GM19025 (cell line): Measurements from ENCODE around the gene UBASH3A.

Experiments used
- ATAC-seq: cut with Tn5 transposase; IDR thresholded peaks from one replicate; pipeline ENCODE4 v1.9.1; 2021; ENCODE audit warnings: mild to moderate bottlenecking, low read depth, moderate library complexity; ENCODE audit not compliant: unreplicated experiment

The UBASH3A gene, protein sequence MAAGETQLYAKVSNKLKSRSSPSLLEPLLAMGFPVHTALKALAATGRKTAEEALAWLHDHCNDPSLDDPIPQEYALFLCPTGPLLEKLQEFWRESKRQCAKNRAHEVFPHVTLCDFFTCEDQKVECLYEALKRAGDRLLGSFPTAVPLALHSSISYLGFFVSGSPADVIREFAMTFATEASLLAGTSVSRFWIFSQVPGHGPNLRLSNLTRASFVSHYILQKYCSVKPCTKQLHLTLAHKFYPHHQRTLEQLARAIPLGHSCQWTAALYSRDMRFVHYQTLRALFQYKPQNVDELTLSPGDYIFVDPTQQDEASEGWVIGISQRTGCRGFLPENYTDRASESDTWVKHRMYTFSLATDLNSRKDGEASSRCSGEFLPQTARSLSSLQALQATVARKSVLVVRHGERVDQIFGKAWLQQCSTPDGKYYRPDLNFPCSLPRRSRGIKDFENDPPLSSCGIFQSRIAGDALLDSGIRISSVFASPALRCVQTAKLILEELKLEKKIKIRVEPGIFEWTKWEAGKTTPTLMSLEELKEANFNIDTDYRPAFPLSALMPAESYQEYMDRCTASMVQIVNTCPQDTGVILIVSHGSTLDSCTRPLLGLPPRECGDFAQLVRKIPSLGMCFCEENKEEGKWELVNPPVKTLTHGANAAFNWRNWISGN

DNA sequence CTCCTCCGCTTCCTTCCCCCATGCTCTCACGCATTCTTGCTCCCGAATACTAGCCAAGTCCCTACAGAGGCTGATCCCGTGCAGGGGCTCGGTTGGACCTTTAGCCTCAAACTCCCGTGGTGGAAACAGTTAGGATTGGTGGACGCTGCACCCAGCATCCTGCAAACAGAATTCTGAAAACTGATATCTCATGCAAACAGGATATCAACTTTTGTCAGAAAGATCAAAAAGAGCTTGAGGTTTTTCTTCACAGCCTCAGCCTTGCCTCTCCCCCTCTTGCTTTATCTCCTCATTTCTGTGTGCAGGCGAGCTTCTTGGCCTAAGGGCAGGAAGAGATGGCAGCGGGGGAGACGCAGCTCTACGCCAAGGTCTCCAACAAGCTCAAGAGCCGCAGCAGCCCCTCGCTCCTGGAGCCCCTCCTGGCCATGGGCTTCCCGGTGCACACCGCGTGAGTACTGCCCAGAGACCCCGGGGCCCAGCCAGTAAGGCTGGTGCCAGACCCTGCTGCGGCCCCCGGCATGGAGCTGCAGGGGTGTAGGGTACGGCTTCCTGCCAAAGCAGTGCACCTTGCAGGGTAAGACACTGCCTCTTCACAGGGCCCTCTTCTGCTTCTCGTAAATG is at the start of gene UBASH3A:
Gene UBASH3A (plus strand): TSS at position 292 of the 621 bp plus-strand sequence. CDS start 44 bp downstream, at position 336.
- no peak for ATAC-seq

- ATAC-seq, result no peak
These were observed 47.7 kb upstream of the UBASH3A start for GRCh38 chr21:42356046-42356445.

- no peak for ATAC-seq
These were observed 47.1 kb upstream of the UBASH3A start for GRCh38 chr21:42356650-42357049.

- ATAC-seq, result no peak
These were observed 46.4 kb upstream of the UBASH3A start for GRCh38 chr21:42357307-42357706.

GRCh38 chr21:42358261-42358660 is 45.4 kb upstream of the UBASH3A start:
- ATAC-seq, result no peak

DNA sequence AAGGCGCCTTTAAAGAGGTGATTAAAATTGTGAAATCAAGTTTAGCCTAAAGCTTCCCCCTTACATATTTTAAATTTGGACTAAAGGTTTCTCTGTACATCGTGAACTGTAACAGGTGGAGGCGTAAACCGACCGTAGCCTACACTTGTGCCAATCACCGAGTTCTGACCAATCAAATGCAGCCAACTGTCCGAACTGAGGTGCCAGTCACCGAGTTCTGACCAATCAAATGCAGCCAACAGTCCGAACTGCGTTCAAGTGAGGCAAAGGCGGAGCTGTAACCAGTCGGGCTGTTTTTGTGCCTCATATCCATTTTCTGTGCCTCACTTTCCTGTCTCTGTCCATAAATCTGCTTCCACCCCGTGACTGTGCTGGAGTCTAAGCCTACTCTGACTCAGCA is 44.8 kb upstream of the UBASH3A start:
- ATAC-seq, result no peak

- no peak for ATAC-seq
These were observed 43.4 kb upstream of the UBASH3A start for GRCh38 chr21:42360317-42360716.

- ATAC-seq, result no peak
These were observed 42.4 kb upstream of the UBASH3A start for GRCh38 chr21:42361286-42361685.

- ATAC-seq, result no peak
These were observed 41.5 kb upstream of the UBASH3A start for GRCh38 chr21:42362198-42362597.

DNA sequence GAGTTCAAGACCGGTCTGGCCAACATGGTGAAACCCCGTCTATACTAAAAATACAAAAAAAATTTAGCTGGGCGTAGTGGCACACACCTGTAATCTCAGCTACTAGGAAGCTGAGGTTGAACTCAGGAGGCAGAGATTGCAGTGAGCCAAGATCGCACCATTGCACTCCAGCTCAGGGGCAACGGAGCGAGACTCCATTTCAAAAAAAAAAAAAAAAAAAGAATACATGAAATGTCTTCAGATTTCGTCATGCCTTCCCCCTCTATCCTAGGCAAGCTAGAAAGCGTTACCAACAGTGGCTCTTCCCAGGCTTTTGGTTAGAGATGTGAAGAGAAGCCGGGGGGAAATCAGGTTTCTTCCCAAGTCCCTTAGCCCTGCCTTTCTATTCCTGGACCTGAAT is 41.0 kb upstream of the UBASH3A start:
- no peak for ATAC-seq

- ATAC-seq, result no peak
These were observed 40.4 kb upstream of the UBASH3A start for GRCh38 chr21:42363312-42363711.

DNA sequence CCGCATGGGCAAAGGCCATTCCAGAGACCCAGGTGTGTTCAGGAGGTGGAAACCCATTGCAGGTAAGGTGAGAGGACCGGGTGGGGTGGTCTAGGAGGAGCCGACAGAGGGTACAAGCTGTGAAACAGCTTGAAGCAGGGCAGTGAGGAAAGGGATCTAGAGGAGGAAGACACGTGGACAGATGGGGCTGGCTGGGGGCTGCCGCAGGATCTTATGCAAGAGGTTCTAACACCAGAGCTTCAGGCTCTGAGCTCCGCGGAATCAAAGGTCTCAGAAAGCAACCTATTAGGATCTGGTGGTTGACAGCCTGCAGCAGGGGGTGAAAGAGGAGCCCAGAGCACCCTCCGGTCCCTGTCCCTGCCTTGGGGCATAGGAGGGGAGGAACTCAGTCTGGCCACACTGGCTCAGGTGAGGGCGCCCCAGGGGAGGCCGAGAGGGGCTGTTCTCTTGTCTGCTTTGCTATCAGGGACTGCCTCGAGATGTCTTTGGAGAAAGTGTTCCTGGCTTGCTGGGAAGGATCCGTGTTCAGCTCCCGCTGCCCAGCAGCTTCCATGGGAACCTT is 39.3 kb upstream of the UBASH3A start:
- no peak for ATAC-seq

DNA sequence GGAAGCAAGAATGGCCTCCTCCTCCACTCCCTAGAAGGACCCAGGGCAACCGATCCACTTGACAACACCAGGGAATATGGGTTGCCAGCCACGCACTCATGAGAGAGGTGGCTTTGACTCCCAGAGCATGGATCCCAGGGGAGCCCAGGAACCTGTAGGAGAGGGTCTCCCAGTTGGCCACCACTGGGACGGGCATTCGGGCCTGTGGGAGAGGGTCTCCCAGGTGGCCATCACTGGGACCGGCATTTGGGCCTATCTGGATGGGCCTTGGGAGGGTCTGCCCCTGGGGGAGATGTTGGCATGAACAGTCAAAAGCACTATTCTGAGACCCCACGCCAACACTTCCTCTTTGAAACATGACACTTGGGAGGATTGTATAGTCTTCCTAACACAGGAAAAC is 37.9 kb upstream of the UBASH3A start:
- no peak for ATAC-seq

- no peak for ATAC-seq
These were observed 37.3 kb upstream of the UBASH3A start, which contains the start of gene TFF1 for GRCh38 chr21:42366292-42367010. Gene TFF1 (minus strand): TSS chr21:42366535. CDS start chr21:42366495, 40 bp downstream.

DNA sequence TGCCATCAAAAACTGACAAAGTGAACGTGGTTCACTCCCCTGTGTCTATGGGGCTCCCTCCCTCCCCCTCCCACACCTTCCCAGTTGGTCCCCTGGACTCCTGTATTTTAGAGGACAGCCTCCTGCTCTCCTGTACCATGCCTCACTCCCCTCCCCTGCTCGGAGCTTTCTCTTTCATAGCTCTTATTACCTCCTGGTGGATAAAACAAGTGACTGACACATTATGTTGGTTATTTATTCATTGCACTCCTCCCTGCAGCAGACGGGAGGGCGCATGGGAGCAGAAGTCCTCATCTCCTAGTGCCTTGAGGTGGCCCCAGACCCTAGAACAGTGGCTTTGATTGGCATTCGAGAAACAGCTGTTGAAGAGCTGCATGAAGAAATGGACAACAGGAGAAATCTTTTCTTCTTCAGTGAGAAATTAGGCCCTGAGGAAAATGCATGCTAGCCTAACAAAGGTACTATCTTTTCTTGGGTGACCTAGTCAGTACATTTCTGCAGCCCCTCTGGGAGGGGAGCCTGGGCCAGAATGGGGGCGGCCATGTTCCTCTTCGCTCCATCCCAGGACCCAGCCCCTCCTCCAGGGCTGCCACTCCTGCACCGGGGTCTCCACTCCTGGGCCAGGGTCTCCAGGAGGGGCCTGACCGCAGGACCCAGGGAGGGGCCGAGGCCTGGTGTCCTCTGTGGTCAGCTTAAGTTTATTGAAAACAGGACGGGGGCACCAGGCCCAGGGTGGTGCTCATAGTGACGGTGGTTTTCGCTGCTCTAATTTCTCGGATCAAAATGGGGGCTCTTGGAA is 36.1 kb upstream of the UBASH3A start:
- no peak for ATAC-seq

GRCh38 chr21:42369821-42370220 is 33.9 kb upstream of the UBASH3A start:
- no peak for ATAC-seq

DNA sequence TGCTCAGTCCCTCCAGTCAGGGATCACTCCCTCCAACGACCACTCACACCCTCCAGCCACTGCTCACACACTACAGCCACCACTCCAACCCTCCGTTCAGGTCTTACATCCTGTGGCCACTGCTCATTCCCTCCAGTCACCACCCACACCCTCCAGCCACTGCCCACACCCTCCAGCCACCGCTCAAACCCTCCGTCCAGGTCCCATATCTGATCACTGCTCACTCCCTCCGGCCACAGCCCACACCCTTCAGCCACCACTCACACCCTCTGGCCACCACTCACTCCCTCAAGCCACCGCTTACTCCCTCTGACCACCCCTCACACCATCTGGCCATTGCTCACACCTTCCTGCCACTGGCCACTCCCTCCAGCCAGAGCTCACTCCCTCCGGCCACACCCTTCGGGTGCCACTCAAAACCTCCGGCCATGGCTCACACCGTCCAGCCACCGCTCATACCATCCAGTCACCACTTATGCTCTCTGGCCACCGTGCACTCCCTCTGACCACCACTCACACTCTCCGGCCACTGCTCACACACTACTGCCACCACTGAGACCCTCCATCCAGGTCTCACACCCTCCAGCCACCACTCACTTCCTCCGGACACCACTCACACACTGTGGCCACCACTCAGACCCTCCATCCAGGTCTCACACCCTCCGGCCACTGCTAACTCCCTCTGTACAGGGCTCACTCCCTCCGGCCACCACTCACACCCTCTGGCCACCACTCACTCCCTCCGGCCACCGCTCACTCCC is 32.6 kb upstream of the UBASH3A start:
- no peak for ATAC-seq

DNA sequence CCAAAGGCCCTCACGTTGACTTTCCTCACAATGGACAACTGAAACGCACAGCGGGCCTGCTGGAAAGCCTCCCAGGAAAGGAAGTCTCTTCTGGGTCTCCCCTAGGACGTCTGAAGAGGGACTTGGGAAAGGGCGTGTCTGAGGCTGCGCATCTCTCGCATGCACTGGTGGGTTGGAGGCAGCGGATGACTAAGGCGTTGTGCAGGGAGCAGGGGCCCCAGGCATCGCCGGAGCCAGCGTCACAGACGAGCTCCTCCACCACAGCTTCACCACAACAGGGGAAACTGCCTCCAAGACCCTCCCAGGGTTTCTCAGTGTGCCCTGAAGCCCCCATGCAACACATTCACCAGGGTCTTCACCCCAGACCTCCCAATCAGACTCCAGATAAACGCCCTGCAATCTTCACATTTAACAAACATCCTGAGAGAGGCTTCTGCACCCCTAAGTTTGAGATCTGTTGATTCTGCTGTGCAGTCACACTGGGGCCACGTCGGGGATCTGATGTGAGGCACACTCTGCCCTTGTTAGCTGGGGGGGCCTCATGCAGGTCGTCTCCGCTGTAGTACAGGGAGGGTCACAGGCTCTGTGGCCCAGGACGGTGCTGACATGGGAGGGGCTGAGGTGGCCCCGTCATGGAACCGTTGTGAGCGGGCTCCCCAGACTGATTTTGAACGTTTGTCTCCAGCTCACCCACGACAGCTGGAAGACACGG is 30.4 kb upstream of the UBASH3A start:
- no peak for ATAC-seq
